GM21529 (cell line): Measurements from ENCODE around the gene RARRES1.

Experiments
- ATAC-seq: cut with Tn5 transposase; IDR thresholded peaks from one replicate; pipeline ENCODE4 v1.9.1; 2021; ENCODE audit not compliant: unreplicated experiment

RARRES1 gene

DNA sequence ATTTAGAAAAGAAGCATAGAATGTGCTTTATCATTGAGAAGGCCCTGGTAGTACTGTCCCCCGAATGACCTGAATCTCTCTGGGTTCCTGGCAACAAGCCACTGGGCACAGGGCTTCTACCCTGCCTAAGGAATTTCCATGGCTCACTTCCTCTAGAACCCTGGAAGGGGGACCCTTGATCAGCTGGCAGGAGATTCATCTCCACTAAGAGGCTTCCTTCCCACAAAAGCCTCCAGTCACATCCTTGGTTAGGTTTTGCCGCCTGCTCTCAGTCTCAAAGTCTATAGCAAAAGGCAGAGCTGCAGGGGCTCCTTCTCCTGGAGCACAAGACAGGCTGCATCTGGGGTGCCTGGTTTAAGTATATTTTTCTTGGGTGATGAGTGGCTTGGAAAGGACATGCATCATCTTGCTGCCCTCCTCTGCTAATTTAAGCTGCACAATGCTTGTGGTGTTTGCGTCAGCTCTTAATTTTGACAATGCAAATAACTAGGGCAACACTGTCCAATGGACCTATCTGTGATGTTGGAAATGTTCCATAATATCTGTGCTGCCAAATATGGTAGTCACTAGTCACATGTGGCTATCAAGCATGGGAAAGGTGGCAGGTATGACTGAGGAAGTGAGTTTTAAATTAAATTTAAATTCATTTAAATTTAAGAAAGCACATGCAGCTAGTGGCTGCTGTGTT lies 33.4 kb upstream of the RARRES1 start:
- ATAC-seq, result no peak

DNA sequence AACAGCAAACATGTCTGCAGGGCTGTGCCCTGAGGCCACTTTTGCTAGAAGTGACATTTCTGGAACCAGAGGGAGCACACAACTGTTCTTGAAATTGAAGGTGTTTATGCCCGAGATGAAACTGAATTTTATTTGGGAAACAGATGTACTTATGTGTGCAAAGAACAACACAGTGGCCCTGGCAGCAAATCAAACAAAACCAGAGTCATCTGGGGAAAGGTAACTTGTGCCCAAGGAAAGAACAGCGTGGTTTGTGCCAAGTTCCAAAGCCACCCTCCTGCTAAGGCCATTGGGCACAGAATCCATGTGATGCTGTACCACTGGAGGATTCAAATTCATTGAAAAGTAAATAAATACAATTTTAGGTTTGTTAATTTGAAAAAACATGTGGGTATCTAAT lies 31.2 kb upstream of the RARRES1 start:
- no peak for ATAC-seq

GRCh38 chr3:158762701-158763100 lies 30.4 kb upstream of the RARRES1 start:
- no peak for ATAC-seq

GRCh38 chr3:158761350-158761749 lies 29.1 kb upstream of the RARRES1 start:
- no peak for ATAC-seq

- ATAC-seq, result no peak
Observed at GRCh38 chr3:158755421-158755820, 23.2 kb upstream of the RARRES1 start.

GRCh38 chr3:158753854-158754253 lies 21.6 kb upstream of the RARRES1 start:
- no peak for ATAC-seq

- ATAC-seq, result no peak
Observed at GRCh38 chr3:158751316-158751715, 19.1 kb upstream of the RARRES1 start.

DNA sequence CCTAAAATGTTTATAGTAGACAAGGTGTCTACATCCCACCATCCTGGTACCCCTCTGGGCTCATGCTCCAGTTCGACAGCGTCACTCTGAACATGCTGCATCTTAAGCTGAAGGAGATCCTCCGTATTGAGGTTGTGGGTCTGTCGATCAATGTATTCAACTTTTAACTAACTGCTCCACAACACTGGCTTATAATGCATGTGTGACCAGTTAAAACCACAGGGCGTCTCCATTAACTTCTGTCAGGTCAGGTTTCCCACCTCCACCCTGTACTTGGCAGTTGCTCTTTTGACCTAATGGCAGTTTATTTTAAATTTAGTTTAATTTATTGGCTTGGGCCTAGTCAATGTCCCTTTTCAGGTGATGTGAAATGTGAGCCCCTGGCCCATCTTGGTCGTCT lies 17.8 kb upstream of the RARRES1 start:
- no peak for ATAC-seq

- ATAC-seq, result no peak
Observed at GRCh38 chr3:158749526-158749925, 17.3 kb upstream of the RARRES1 start.

GRCh38 chr3:158748237-158748828 lies 16.1 kb upstream of the RARRES1 start:
- ATAC-seq, result no peak

- peak; percentile 9 for ATAC-seq
Observed at GRCh38 chr3:158747417-158747816, 15.2 kb upstream of the RARRES1 start.

GRCh38 chr3:158745551-158745950 lies 13.3 kb upstream of the RARRES1 start:
- no peak for ATAC-seq

- no peak for ATAC-seq
Observed at GRCh38 chr3:158744567-158745288, 12.5 kb upstream of the RARRES1 start.

- no peak for ATAC-seq
Observed at GRCh38 chr3:158743664-158744566, 11.7 kb upstream of the RARRES1 start.

DNA sequence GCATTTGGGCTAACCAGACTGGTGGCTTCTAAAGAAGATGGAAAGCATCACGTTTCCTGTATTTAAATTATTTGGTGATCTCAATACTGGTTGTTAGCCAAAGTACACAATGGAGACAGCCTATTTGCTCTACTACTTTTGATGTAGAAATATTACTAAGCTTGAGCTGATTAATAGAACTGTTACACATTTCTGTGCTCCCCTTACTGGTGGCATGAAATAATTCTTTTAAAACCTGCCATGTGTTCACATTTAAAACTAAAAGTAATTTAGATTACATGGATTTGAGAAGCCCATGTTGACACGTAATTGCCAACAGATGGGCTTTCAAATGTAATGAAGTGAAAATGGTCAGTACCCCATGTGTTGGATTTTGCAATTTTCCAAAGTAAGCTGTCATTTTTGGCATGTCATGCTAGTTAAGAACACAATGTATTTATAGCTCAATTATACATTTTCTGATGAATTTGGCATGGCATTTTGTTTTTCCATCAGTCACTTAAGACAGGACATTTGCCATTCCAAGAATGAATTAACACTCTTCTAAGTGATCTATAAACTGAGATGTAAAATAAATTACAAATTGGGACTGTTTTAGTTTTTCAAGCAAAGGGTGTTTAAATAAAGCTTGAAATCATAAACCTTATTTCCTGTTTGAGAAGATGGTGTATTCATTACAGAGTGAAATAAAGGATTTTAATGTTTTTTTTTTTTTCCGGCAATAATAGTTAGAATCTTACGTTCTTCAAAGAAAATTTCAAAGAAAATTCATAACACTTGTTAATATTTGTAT lies 10.8 kb upstream of the RARRES1 start:
- no peak for ATAC-seq

- no peak for ATAC-seq
Observed at GRCh38 chr3:158739661-158740060, 7.4 kb upstream of the RARRES1 start.

DNA sequence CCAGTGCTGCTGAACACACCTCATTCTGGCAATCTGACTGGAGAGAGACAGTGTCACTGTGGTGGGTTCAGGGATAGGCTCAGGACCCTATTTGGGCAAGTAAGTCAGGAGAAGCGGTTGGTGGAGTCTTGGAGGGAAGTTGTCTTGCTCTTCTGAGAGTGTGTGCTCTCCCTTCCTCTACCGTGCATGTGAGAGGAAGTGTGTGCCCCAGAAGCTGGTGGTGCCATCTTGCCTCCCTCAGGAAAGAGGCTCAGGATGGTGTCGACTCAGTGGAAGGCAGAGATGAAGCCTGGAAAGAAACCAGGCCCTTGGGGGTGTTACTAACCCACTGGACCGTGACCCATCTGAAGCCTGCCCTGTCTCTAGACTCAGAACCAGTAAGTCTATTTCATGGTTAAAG lies 6.8 kb upstream of the RARRES1 start:
- ATAC-seq, result no peak

- no peak for ATAC-seq
Observed at GRCh38 chr3:158738653-158739052, 6.4 kb upstream of the RARRES1 start.

GRCh38 chr3:158737976-158738615 lies 5.8 kb upstream of the RARRES1 start:
- ATAC-seq, result no peak

GRCh38 chr3:158737410-158737809 lies 5.2 kb upstream of the RARRES1 start:
- ATAC-seq, result no peak
